K562 (cell line): Measurements from ENCODE around the gene CORT. TPM values are rescaled to one million over a fixed set of nuclear protein-coding genes. Genes with fewer than 3 reads are reported as not detected.

ENCODE experiments used
- BRF1 ChIP-seq: IDR thresholded peaks from 3 replicates; pipeline ENCODE4 v1.6.1; 2011; ENCODE audit warnings: borderline replicate concordance, mild to moderate bottlenecking; ENCODE audit not compliant: insufficient read length; ENCODE audit errors: extremely low read depth
- DACH1 ChIP-seq: fragments of 450-650 bp; IDR thresholded peaks from 2 replicates; pipeline ENCODE4 v1.6.1; 2018; ENCODE audit not compliant: partially characterized antibody
- DDX20 ChIP-seq: fragments of 450-650 bp; IDR thresholded peaks from 2 replicates; pipeline ENCODE4 v1.6.1; 2016; ENCODE audit warnings: missing genetic modification characterization, low read depth, mild to moderate bottlenecking, missing compliant biosample characterization, moderate library complexity
- EWSR1 ChIP-seq: fragments of 450-650 bp; IDR thresholded peaks from 2 replicates; pipeline ENCODE4 v1.6.1; 2018; ENCODE audit warnings: borderline replicate concordance, mild to moderate bottlenecking, low read depth, moderate library complexity; ENCODE audit not compliant: partially characterized antibody
- FOXJ2 ChIP-seq: fragments of 200-800 bp; sonication (Bioruptor generic); IDR thresholded peaks from 2 replicates; pipeline ENCODE4 v1.6.1; 2016; ENCODE audit warnings: missing genetic modification characterization, missing compliant biosample characterization
- HEY1 ChIP-seq: fragments of 250-450 bp; sonication (Bioruptor Pico); IDR thresholded peaks from 2 replicates; pipeline ENCODE4 v1.5.0; 2020; ENCODE audit warnings: mild to moderate bottlenecking, moderate library complexity, borderline replicate concordance
- HSF4 ChIP-seq: fragments of 250-450 bp; sonication (Bioruptor Pico); IDR thresholded peaks from 2 replicates; pipeline ENCODE4 v2.1.2; 2022; ENCODE audit warnings: mild to moderate bottlenecking, moderate library complexity, borderline replicate concordance
- LEF1 ChIP-seq: fragments of 450-650 bp; IDR thresholded peaks from 2 replicates; pipeline ENCODE4 v1.6.1; 2016; ENCODE audit warnings: mild to moderate bottlenecking
- MCM5 ChIP-seq: fragments of 450-650 bp; IDR thresholded peaks from 2 replicates; pipeline ENCODE4 v1.6.1; 2016; ENCODE audit warnings: low read depth
- MECOM ChIP-seq: fragments of 250-450 bp; sonication (Bioruptor Pico); IDR thresholded peaks from 2 replicates; pipeline ENCODE4 v1.8.0; 2022; ENCODE audit warnings: inconsistent platforms
- MEF2D ChIP-seq: conservative IDR thresholded peaks from 2 replicates; pipeline ENCODE4 v1.6.1; 2016; ENCODE audit warnings: low read depth, missing genetic modification characterization, missing compliant biosample characterization
- MTA2 ChIP-seq: fragments of 450-650 bp; IDR thresholded peaks from 2 replicates; pipeline ENCODE4 v1.6.1; 2016; ENCODE audit warnings: low read depth
- PHF20 ChIP-seq: fragments of 450-650 bp; IDR thresholded peaks from 2 replicates; pipeline ENCODE4 v1.6.1; 2018; ENCODE audit not compliant: partially characterized antibody
- RBM39 ChIP-seq: fragments of 200-400 bp; formaldehyde crosslinking; optimal IDR thresholded peaks from 2 replicates; pipeline ENCODE3; 2018; ENCODE audit warnings: low read depth, low read length
- RHOXF2B ChIP-seq: fragments of 250-450 bp; sonication (Bioruptor Pico); conservative IDR thresholded peaks from 2 replicates; pipeline ENCODE4 v1.5.1; 2021
- SAFB ChIP-seq: fragments of 200-400 bp; formaldehyde crosslinking; IDR thresholded peaks from 2 replicates; pipeline ENCODE4 v1.6.1; 2017; ENCODE audit warnings: low read depth, low read length, borderline replicate concordance
- SMARCC2 ChIP-seq: fragments of 450-650 bp; IDR thresholded peaks from 2 replicates; pipeline ENCODE4 v1.6.1; 2017; ENCODE audit warnings: antibody characterized with exemption, moderate library complexity, mild to moderate bottlenecking, low read depth
- ZNF324 ChIP-seq: fragments of 250-450 bp; sonication (Bioruptor Pico); IDR thresholded peaks from 2 replicates; pipeline ENCODE4 v1.4.0; 2020; ENCODE audit warnings: mild to moderate bottlenecking
- ZNF507 ChIP-seq: conservative IDR thresholded peaks from 2 replicates; pipeline ENCODE4 v1.6.1; 2017; ENCODE audit warnings: missing genetic modification characterization, missing compliant biosample characterization
- ZNF785 ChIP-seq: fragments of 250-450 bp; sonication (Bioruptor Pico); IDR thresholded peaks from 2 replicates; pipeline ENCODE4 v1.4.0; 2020; ENCODE audit warnings: mild to moderate bottlenecking
- polyA plus RNA-seq, 8 experiments: library from polyadenylated mRNA; depleted of rRNA in 4 of 8; stranded (reverse) in 5 of 8; unstranded in 3 of 8; fragments of >200 nt; fragmentation: Nextera tagmentation in 2 of 8; fragmentation: Illumina TruSeq in 1 of 8; extraction: Ambion mirVana in 2 of 8; extraction: Trizol in 1 of 8; gene quantifications; 2 replicates each; pipeline versions ENCODE4 v1.2.1 to v1.2.3, GENCODE V29; 2011 to 2014; ENCODE audit warnings: inconsistent platforms in 1 of 8, missing spikeins in 1 of 8
- total RNA-seq, 7 experiments: library from RNA; depleted of rRNA in 6 of 7; stranded (reverse); fragments of >200 nt in 6 of 7; fragmentation: Illumina TruSeq in 2 of 7; extraction: Trizol in 2 of 7; gene quantifications; 2 replicates each; pipeline versions ENCODE4 v1.2.1 to v1.2.3, GENCODE V29; 2011 to 2021; ENCODE audit warnings: low replicate concordance in 1 of 7
- TF ChIP-seq, protein P1 (sequence below): sonication (generic); formaldehyde crosslinking; IDR thresholded peaks from 2 replicates; pipeline ENCODE4 v1.8.1; 2022; ENCODE audit warnings: missing genetic modification reagents
- TF ChIP-seq, protein P2 (sequence below): fragments of 250-450 bp; sonication (Bioruptor Pico); IDR thresholded peaks from 2 replicates; pipeline ENCODE4 v1.8.0; 2022; ENCODE audit warnings: inconsistent platforms
- TF ChIP-seq, protein P3 (sequence below): sonication (generic); formaldehyde crosslinking; IDR thresholded peaks from 2 replicates; pipeline ENCODE4 v1.8.0; 2022; ENCODE audit warnings: mild to moderate bottlenecking, missing genetic modification reagents
- TF ChIP-seq, protein P4 (sequence below): fragments of 450-650 bp; IDR thresholded peaks from 2 replicates; pipeline ENCODE4 v1.6.1; 2018; ENCODE audit warnings: mild to moderate bottlenecking, low read depth; ENCODE audit not compliant: partially characterized antibody

The CORT gene
- total and polyA plus RNA-seq, 9 of the 15 experiments (the other 6 are each of a cell fraction or from before 2014, with no cell fraction given): 0.08 to 0.54 (median 0.13) TPM; not detected in 5

DNA sequence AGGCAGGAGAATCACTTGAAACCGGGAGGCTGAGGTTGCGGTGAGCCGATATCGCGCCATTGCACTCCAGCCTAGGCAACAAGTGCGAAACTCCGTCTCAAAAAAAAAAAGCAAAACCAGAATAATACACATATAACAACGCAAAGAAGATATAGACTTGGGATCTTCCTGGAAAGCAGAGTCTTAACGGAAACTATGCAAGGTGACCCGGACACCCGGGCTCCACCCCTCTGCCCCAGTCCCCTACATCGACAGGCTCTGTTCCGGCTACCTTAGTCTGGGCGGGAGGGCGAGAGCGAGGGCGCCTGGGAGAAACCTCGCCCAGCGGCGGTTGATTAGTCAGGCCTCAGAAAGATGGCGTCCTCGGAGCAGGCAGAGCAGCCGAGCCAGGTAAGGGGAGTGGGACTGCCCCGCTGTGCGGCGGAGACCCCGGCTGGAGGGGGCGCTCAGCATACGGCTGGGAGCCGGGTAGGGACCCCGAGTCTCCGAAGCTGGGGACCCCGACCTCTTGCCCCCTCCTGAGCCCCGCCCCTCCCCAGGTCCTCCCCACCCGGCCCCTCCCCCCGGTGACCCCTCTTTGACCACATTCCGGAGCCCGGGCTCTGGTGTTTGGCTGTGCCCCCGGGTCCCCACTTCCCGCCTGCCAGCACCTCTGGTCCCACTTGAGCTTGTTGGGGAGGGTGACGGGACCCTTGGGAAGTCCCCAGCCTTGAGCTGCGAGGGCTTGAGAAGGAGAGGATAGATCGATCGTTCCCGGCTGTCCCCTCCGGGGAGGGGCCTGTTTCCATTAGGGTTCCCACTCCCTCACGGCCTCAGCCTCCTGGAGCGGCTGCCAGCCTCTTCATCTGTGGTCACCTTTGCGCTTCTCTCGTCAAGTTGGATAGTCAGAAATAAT is 25.0 kb downstream of the CORT start, which contains the start of gene PEX14 (continued):
- TF ChIP-seq RHOXF2B (CRISPR knock-in tag): no peak; the same call in 1 of the 2 replicates
- TF ChIP-seq DACH1: no peak
- no peak for TF ChIP-seq ZNF324
- no peak for TF ChIP-seq DDX20
- TF ChIP-seq MCM5: no peak
- no peak for TF ChIP-seq HSF4 (CRISPR knock-in tag)
- no peak for TF ChIP-seq SMARCC2
- TF ChIP-seq SAFB: no peak
- TF ChIP-seq, protein P1, sequence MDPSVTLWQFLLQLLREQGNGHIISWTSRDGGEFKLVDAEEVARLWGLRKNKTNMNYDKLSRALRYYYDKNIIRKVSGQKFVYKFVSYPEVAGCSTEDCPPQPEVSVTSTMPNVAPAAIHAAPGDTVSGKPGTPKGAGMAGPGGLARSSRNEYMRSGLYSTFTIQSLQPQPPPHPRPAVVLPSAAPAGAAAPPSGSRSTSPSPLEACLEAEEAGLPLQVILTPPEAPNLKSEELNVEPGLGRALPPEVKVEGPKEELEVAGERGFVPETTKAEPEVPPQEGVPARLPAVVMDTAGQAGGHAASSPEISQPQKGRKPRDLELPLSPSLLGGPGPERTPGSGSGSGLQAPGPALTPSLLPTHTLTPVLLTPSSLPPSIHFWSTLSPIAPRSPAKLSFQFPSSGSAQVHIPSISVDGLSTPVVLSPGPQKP (CRISPR knock-in tag): no peak
- peak; percentile 73 for TF ChIP-seq PHF20
- TF ChIP-seq, protein P2, sequence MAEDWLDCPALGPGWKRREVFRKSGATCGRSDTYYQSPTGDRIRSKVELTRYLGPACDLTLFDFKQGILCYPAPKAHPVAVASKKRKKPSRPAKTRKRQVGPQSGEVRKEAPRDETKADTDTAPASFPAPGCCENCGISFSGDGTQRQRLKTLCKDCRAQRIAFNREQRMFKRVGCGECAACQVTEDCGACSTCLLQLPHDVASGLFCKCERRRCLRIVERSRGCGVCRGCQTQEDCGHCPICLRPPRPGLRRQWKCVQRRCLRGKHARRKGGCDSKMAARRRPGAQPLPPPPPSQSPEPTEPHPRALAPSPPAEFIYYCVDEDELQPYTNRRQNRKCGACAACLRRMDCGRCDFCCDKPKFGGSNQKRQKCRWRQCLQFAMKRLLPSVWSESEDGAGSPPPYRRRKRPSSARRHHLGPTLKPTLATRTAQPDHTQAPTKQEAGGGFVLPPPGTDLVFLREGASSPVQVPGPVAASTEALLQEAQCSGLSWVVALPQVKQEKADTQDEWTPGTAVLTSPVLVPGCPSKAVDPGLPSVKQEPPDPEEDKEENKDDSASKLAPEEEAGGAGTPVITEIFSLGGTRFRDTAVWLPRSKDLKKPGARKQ (CRISPR knock-in tag): no peak
- TF ChIP-seq, protein P3, sequence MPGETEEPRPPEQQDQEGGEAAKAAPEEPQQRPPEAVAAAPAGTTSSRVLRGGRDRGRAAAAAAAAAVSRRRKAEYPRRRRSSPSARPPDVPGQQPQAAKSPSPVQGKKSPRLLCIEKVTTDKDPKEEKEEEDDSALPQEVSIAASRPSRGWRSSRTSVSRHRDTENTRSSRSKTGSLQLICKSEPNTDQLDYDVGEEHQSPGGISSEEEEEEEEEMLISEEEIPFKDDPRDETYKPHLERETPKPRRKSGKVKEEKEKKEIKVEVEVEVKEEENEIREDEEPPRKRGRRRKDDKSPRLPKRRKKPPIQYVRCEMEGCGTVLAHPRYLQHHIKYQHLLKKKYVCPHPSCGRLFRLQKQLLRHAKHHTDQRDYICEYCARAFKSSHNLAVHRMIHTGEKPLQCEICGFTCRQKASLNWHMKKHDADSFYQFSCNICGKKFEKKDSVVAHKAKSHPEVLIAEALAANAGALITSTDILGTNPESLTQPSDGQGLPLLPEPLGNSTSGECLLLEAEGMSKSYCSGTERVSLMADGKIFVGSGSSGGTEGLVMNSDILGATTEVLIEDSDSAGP: no peak
- TF ChIP-seq HEY1 (CRISPR knock-in tag): no peak
- no peak for TF ChIP-seq MEF2D (tag)
- TF ChIP-seq FOXJ2 (tag): no peak
- no peak for TF ChIP-seq ZNF507
- TF ChIP-seq BRF1: no peak
- TF ChIP-seq EWSR1: no peak
- no peak for TF ChIP-seq MECOM (CRISPR knock-in tag)
- TF ChIP-seq RBM39: no peak
- no peak for TF ChIP-seq ZNF785 (CRISPR knock-in tag)
- no peak for TF ChIP-seq MTA2
- TF ChIP-seq, protein P4, sequence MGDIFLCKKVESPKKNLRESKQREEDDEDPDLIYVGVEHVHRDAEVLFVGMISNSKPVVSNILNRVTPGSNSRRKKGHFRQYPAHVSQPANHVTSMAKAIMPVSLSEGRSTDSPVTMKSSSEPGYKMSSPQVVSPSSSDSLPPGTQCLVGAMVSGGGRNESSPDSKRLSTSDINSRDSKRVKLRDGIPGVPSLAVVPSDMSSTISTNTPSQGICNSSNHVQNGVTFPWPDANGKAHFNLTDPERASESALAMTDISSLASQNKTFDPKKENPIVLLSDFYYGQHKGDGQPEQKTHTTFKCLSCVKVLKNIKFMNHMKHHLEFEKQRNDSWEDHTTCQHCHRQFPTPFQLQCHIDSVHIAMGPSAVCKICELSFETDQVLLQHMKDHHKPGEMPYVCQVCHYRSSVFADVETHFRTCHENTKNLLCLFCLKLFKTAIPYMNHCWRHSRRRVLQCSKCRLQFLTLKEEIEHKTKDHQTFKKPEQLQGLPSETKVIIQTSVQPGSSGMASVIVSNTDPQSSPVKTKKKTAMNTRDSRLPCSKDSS: no peak
- TF ChIP-seq LEF1: no peak
